NT2/D1 (cell line): ENCODE measurements around the gene IL6ST.

Experiments used
- DNase-seq: peaks from one replicate; pipeline ENCODE4 v3.0.0-alpha.2; 2011; ENCODE audit warnings: low read depth, low spot score
- H3K27me3 ChIP-seq: 2 replicates; pipeline ENCODE4 v1.6.0; 2011; ENCODE audit warnings: mild to moderate bottlenecking; ENCODE audit not compliant: insufficient read length, insufficient read depth
- H3K36me3 ChIP-seq: 2 replicates; pipeline ENCODE4 v1.6.1; 2011; ENCODE audit warnings: mild to moderate bottlenecking, low read length, mixed read lengths; ENCODE audit not compliant: insufficient read depth, insufficient read length
- H3K4me1 ChIP-seq: 2 replicates; pipeline ENCODE4 v1.5.1; 2011; ENCODE audit not compliant: insufficient read depth, insufficient read length
- H3K4me3 ChIP-seq: 2 replicates; pipeline ENCODE4 v1.5.1; 2011; ENCODE audit warnings: low read depth; ENCODE audit not compliant: insufficient read length
- H3K9ac ChIP-seq: 2 replicates; pipeline ENCODE4 v1.6.0; 2011; ENCODE audit warnings: low read depth; ENCODE audit not compliant: insufficient read length
- H3K9me3 ChIP-seq: 2 replicates; pipeline ENCODE4 v1.5.1; 2011; ENCODE audit warnings: mild to moderate bottlenecking, low read length; ENCODE audit not compliant: insufficient read depth
- SUZ12 ChIP-seq: IDR thresholded peaks from 2 replicates; pipeline ENCODE4 v1.6.1; 2011; ENCODE audit not compliant: insufficient read length, insufficient read depth; ENCODE audit errors: extremely low read depth
- YY1 ChIP-seq: IDR thresholded peaks from 2 replicates; pipeline ENCODE4 v1.6.1; 2011; ENCODE audit not compliant: insufficient read length, insufficient read depth
- ZNF274 ChIP-seq: IDR thresholded peaks from 2 replicates; pipeline ENCODE4 v1.6.1; 2011; ENCODE audit warnings: mild to moderate bottlenecking, low read depth, low read length

The IL6ST gene

DNA sequence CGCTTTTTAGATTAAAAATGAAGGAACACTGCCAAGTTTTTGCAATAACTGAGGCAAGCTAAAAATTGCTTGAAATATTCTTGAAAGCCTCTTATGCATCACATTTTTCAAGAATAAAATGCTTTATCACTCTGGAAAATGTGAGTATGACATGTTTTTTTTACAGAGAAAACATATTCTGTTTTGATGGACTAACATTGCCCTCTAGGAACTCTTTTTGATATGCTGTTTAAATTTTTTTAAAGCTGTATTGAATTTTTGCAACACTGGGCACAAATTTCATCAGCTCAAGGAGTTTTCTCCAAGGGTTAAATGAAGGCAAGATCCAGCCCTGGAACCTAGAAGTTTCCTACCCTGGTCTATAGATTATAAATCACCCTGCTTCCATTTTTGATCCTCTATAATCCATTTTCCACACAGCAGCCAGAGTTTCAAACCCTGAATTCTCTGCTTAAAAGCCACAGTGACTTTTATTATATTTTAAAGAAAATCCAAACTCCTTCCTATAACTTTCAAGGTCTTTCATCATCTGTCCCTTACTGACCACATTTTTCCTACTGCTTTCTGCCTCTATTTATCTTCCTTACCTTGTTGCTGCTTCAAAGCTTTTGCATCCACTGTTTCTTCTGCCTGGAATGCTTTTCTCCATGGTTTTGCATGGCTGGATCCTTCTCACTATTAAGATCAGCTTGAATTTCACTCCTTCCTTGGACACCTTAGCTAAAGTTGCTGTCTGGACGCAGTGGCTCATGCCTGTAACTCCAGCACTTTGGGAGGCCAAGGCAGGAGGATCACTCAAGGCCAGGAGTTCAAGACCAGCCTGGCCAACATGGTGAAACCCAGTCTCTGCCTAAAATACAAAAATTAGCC lies 82.7 kb downstream of the IL6ST start:
- DNase-seq, result no peak
- H3K9ac ChIP-seq, result no peak overlapping the region
- H3K9me3 ChIP-seq, result no peaks in the 10 kb centered on the region
- H3K4me3 ChIP-seq, result no peak overlapping the region
- no peaks in the 10 kb centered on the region for H3K36me3 ChIP-seq
- H3K4me1 ChIP-seq, result no peaks in the 10 kb centered on the region
- no peaks in the 10 kb centered on the region for H3K27me3 ChIP-seq
- TF ChIP-seq YY1, result no peak
- no peak for TF ChIP-seq SUZ12
- TF ChIP-seq ZNF274, result no peak

DNA sequence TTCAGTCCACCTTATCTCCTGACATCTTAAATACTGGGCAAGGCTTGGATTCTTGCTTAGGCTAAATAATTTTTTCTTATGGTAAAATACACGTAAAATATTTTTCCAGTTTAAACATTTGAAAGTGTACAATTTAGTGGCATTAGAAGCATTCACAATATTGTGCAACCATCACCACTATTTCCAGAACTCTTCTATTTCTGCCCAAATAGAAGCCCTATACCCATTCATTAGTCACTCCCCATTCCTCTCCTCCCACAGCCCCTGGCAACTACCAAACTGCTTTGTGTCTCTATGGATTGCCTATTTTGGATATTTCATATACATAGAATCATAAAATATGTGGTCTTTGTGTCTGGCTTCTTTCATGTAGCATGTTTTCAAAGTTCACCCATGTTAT lies 86.0 kb downstream of the IL6ST start:
- Histone ChIP-seq H3K9ac (no peak overlapping the region), H3K9me3 (no peaks in the 10 kb centered on the region), H3K27me3 (no peaks in the 10 kb centered on the region), H3K36me3 (no peaks in the 10 kb centered on the region), H3K4me1 (no peaks in the 10 kb centered on the region), H3K4me3 (no peak overlapping the region)
- DNase-seq, result no peak
- TF ChIP-seq YY1 (no peak), SUZ12 (no peak), ZNF274 (no peak)

DNA sequence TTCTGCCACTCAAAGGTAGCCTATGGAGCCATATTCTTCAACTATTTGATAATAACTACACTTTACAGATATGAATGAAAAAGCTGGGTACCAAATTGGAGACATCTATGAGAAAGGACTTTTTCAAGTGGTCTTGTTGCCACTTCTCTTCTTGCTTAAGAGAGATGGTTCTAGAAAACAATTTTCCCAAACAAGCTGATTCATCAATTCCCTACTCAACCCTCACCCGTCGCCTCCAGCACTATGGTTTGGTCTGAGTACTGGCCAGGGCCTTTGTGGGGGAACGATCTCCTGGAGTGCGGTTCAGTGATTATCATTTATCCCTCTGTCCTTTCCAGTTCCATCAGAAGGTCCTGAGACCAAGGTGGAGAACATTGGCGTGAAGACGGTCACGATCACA lies 86.8 kb downstream of the IL6ST start:
- Histone ChIP-seq H3K9me3 (no peaks in the 10 kb centered on the region), H3K4me1 (no peaks in the 10 kb centered on the region), H3K27me3 (no peaks in the 10 kb centered on the region), H3K9ac (no peak overlapping the region), H3K36me3 (no peaks in the 10 kb centered on the region), H3K4me3 (no peak overlapping the region)
- TF ChIP-seq YY1, result no peak
- TF ChIP-seq SUZ12, result no peak
- TF ChIP-seq ZNF274, result no peak
- DNase-seq, result no peak

DNA sequence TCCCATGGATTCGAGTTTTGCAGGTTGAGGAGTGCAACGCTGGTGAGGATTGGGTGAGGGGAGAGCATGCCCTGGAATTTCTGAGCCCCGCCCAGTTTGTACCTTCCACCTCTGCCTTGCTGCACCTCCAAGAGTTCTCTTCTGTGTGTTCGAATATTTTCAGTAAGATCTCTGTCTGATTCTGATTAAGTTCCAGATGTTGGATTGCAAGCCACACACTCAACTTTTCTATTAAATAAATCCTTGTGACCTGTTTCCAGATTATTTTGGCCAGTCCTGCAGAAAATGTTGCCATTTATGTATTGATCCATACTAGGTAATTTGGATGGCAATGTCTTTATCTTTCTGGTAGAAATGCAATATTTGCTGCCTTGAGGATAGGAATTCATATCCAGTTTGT lies 89.5 kb downstream of the IL6ST start:
- no peak overlapping the region for H3K4me3 ChIP-seq
- DNase-seq, result no peak
- TF ChIP-seq YY1 (no peak), SUZ12 (no peak), ZNF274 (no peak)
- H3K36me3 ChIP-seq, result no peaks in the 10 kb centered on the region
- H3K9ac ChIP-seq, result no peak overlapping the region
- H3K4me1 ChIP-seq, result no peaks in the 10 kb centered on the region
- no peaks in the 10 kb centered on the region for H3K9me3 ChIP-seq
- H3K27me3 ChIP-seq, result no peaks in the 10 kb centered on the region

DNA sequence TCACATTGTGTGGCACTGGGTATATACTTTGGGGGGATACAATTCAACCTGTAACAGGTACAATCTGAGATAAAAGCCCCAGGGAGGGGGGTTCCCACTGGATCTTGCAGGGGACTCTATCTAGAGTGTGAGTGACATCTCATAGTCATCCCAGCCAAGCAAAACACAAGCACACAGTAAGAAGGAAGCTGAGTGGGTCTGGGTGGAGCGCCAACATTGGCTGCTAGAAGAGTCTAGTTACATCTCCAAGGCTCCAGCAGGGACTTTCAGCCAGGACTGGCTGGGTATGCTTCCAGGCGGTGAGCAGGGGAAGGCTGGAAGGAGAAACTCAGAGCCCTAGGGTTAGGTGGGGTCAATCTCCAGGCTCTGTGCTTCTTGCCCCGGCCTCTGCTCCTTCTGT lies 90.6 kb downstream of the IL6ST start:
- Histone ChIP-seq H3K36me3 (no peaks in the 10 kb centered on the region), H3K27me3 (no peaks in the 10 kb centered on the region), H3K4me1 (no peaks in the 10 kb centered on the region), H3K9ac (no peak overlapping the region), H3K9me3 (no peaks in the 10 kb centered on the region), H3K4me3 (no peak overlapping the region)
- TF ChIP-seq SUZ12 (no peak), YY1 (no peak), ZNF274 (no peak)
- no peak for DNase-seq

DNA sequence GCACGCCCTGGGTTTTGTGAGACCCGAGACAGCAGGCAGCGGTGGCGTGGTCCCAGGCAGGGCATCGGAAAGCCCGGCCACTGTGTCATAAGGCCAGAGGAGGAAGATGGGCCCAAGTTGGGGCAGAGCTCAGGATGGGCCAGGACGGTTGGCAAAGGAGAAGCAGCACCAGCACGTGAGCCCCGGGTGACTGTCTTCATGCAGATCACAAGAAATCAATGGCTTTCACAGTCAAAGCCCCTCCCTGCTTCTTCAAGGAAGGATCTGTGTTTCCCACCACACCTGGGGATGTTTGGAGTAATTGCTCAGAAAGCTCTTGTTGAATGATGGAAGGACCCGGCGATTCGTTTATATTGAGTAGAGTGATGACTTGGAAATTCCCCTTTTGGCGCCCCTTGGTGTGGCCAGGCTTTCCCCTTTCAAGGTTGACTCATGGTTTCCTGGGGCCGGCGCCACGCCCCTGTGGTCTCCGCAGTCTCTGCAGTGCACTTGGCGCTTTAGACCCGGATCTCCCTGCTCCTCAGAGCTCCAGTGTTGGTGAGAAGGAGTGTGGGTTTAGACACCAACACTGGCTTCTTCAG lies 91.6 kb downstream of the IL6ST start:
- H3K9me3 ChIP-seq, result no peaks in the 10 kb centered on the region
- H3K4me1 ChIP-seq, result no peaks in the 10 kb centered on the region
- no peak for DNase-seq
- no peaks in the 10 kb centered on the region for H3K27me3 ChIP-seq
- no peak overlapping the region for H3K9ac ChIP-seq
- H3K4me3 ChIP-seq, result no peak overlapping the region
- TF ChIP-seq ZNF274, result no peak
- TF ChIP-seq YY1, result no peak
- TF ChIP-seq SUZ12, result no peak
- no peaks in the 10 kb centered on the region for H3K36me3 ChIP-seq

DNA sequence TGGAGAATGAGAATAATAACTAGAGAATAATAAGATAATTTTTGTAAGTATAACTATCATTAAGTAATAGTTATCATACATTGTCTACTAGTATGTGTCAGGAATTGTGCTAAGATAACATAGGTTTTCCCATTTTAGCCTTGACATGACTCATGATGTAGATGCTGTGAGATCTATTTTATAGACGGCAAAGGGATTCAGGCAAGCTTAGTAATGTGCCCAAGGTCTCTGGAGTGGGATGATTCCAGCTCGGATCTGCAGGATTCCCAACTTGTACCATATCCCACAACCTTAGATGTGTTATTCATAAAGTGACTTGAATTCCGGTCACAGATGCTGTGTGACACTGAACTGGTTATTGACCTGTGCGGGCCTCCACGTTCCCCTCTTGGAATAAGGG lies 92.1 kb downstream of the IL6ST start:
- no peaks in the 10 kb centered on the region for H3K36me3 ChIP-seq
- H3K9ac ChIP-seq, result no peak overlapping the region
- no peaks in the 10 kb centered on the region for H3K4me1 ChIP-seq
- no peaks in the 10 kb centered on the region for H3K9me3 ChIP-seq
- H3K27me3 ChIP-seq, result no peaks in the 10 kb centered on the region
- no peak for DNase-seq
- no peak for TF ChIP-seq ZNF274
- no peak for TF ChIP-seq YY1
- no peak for TF ChIP-seq SUZ12
- no peak overlapping the region for H3K4me3 ChIP-seq
